NCI-H460 (cell line): ENCODE results near the gene PRDX6. TPM values are rescaled to one million over a fixed set of nuclear protein-coding genes. Genes with fewer than 3 reads are reported as not detected.

Experiments
- DNase-seq: peaks from one replicate; pipeline ENCODE4 v3.0.0-alpha.2; 2016; ENCODE audit warnings: low read depth; ENCODE audit errors: extremely low read depth
- total RNA-seq: library from RNA; depleted of rRNA; stranded (reverse); fragments of >200 nt; shearing (Covaris generic); gene quantifications from 2 replicates; pipeline ENCODE4 v1.2.3, GENCODE V29; 2014; rRNA removed

The PRDX6 gene
- total RNA-seq, 1 experiment from 2014 or later, result 594 TPM

- no peak for DNase-seq
These were observed 59.1 kb downstream of the PRDX6 start for GRCh38 chr1:173536223-173536622.

Other genes with a start within 250 kb of the PRDX6 start
- not detected in 2 replicates for gene SLC9C2, start 125.7 kb downstream of the PRDX6 start, total RNA-seq
- not detected in 2 replicates for gene TEX50, start 158.0 kb downstream of the PRDX6 start, total RNA-seq
- gene ANKRD45, start 192.5 kb downstream of the PRDX6 start, total RNA-seq, result not detected in 2 replicates
- gene KLHL20, start 237.6 kb downstream of the PRDX6 start, total RNA-seq, result 30.1 and 30.5 TPM in 2 replicates